NB4 (cell line): ENCODE data around the gene ATXN7L1.

Experiments used
- MAX ChIP-seq: IDR thresholded peaks from 2 replicates; pipeline ENCODE4 v1.6.1; 2011; ENCODE audit warnings: low read depth, low read length
- MYC ChIP-seq: IDR thresholded peaks from 2 replicates; pipeline ENCODE4 v1.6.1; 2011; ENCODE audit warnings: low read depth, low read length
- POLR2A ChIP-seq: IDR thresholded peaks from 2 replicates; pipeline ENCODE4 v1.6.1; 2011; ENCODE audit warnings: mild to moderate bottlenecking; ENCODE audit not compliant: insufficient read length; ENCODE audit errors: extremely low read depth
- TF ChIP-seq, protein P1 (sequence below): IDR thresholded peaks from one replicate; pipeline ENCODE4 v1.5.1; 2012; ENCODE audit warnings: low read depth, low read length

- TF ChIP-seq, protein P1, sequence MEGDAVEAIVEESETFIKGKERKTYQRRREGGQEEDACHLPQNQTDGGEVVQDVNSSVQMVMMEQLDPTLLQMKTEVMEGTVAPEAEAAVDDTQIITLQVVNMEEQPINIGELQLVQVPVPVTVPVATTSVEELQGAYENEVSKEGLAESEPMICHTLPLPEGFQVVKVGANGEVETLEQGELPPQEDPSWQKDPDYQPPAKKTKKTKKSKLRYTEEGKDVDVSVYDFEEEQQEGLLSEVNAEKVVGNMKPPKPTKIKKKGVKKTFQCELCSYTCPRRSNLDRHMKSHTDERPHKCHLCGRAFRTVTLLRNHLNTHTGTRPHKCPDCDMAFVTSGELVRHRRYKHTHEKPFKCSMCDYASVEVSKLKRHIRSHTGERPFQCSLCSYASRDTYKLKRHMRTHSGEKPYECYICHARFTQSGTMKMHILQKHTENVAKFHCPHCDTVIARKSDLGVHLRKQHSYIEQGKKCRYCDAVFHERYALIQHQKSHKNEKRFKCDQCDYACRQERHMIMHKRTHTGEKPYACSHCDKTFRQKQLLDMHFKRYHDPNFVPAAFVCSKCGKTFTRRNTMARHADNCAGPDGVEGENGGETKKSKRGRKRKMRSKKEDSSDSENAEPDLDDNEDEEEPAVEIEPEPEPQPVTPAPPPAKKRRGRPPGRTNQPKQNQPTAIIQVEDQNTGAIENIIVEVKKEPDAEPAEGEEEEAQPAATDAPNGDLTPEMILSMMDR, result no peak
- TF ChIP-seq POLR2A (no peak), MYC (no peak), MAX (no peak)
Measured at GRCh38 chr7:105875505-105875904, 894 bp downstream of the ATXN7L1 start.
